ENCODE results near the gene CTTNBP2.

- no peak for TF ChIP-seq CTCF (IDR thresholded peaks at IDR 0.05 in 8 of 11, conservative IDR thresholded peaks at IDR 0.05 in 3 of 11)
- no peak for TF ChIP-seq POLR2A (IDR thresholded peaks at IDR 0.05)
Measured at GRCh38 chr7:117807676-117808075, 65.6 kb downstream of the CTTNBP2 start.

Data from spleen (tissue), 7 donors.